H1 (cell line): ENCODE data around the gene PLD3. TPM values are rescaled to one million over a fixed set of nuclear protein-coding genes. Genes with fewer than 3 reads are reported as not detected.

ENCODE experiments used
- CTCF ChIA-PET: fragments of 300-600 bp; sonication (Branson Sonifier 250); formaldehyde crosslinking; loops from one replicate; lab custom pipeline; 2021; ENCODE audit not compliant: partially characterized antibody; lab: Charles Lee
- POLR2A ChIA-PET: fragments of 300-600 bp; sonication (Branson Sonifier 250); formaldehyde crosslinking; loops from one replicate; lab custom pipeline; 2021; ENCODE audit warnings: inconsistent platforms; ENCODE audit not compliant: partially characterized antibody; lab: Charles Lee
- DNase-seq, 2 experiments: peaks; one replicate each; pipeline versions ENCODE4 v3.0.0 to v3.0.0-alpha.2; 2010 to 2022; ENCODE audit warnings: low spot score in 2 of 2, low read depth in 1 of 2, mixed read lengths in 1 of 2
- FAIRE-seq: peaks from 2 replicates; lab custom pipeline; 2011; peaks lifted over from hg19 to GRCh38; lab: Jason Lieb, UNC
- H2AFZ ChIP-seq: 2 replicates; pipeline ENCODE4 v1.8.1; 2012; ENCODE audit warnings: low read length, inconsistent platforms
- H2AK5ac ChIP-seq: 2 replicates; pipeline ENCODE4 v1.6.1; 2013; ENCODE audit warnings: low read depth, low read length
- H2BK120ac ChIP-seq: replicated peaks from 2 replicates; pipeline ENCODE3; 2013; ENCODE audit warnings: low read depth, low read length, inconsistent platforms
- H2BK12ac ChIP-seq: 2 replicates; pipeline ENCODE4 v1.6.1; 2013; ENCODE audit warnings: low read depth, low read length
- H2BK15ac ChIP-seq: 2 replicates; pipeline ENCODE4 v1.6.1; 2013; ENCODE audit warnings: low read length
- H2BK20ac ChIP-seq: 2 replicates; pipeline ENCODE4 v1.6.1; 2013; ENCODE audit warnings: low read length
- H2BK5ac ChIP-seq: 2 replicates; pipeline ENCODE4 v1.6.1; 2013; ENCODE audit warnings: low read depth, low read length
- H3K14ac ChIP-seq: 2 replicates; pipeline ENCODE4 v1.6.1; 2013; ENCODE audit warnings: inconsistent platforms; ENCODE audit not compliant: insufficient read length
- H3K18ac ChIP-seq: 2 replicates; pipeline ENCODE4 v1.6.1; 2013; ENCODE audit warnings: low read length; ENCODE audit errors: extremely low read depth
- H3K23ac ChIP-seq: 2 replicates; pipeline ENCODE4 v1.6.1; 2013; ENCODE audit warnings: inconsistent platforms; ENCODE audit not compliant: insufficient read length
- H3K23me2 ChIP-seq: 2 replicates; pipeline ENCODE4 v1.6.1; 2013; ENCODE audit warnings: low read depth, low read length
- H3K27ac ChIP-seq: 2 replicates; pipeline ENCODE4 v1.6.1; 2011; ENCODE audit warnings: low read depth, low read length, inconsistent platforms
- H3K27me3 ChIP-seq, 4 experiments: replicated peaks in 1 of 4; 1 replicate in 1 of 4; 2 replicates in 3 of 4; pipeline versions ENCODE4 v1.6.1 to v1.8.1; 2011 to 2013; ENCODE audit warnings: low read length in 3 of 4, mild to moderate bottlenecking in 3 of 4, inconsistent platforms in 2 of 4, mixed read lengths in 2 of 4, moderate library complexity in 1 of 4; ENCODE audit not compliant: control insufficient read depth in 3 of 4, insufficient read depth in 3 of 4; ENCODE audit errors: extremely low read depth in 1 of 4
- H3K36me3 ChIP-seq, 4 experiments: 2 replicates each; pipeline versions ENCODE4 v1.6.1 to v1.8.1; 2011 to 2013; ENCODE audit warnings: mild to moderate bottlenecking in 4 of 4, low read length in 3 of 4, moderate library complexity in 2 of 4, control low read depth in 1 of 4, inconsistent platforms in 1 of 4; ENCODE audit not compliant: insufficient read depth in 4 of 4, control insufficient read depth in 2 of 4
- H3K4ac ChIP-seq: replicated peaks from 2 replicates; pipeline ENCODE3; 2013; ENCODE audit warnings: low read length, low read depth, mixed read lengths, inconsistent platforms; ENCODE audit not compliant: insufficient read length
- H3K4me1 ChIP-seq, 4 experiments: replicated peaks in 1 of 4; 1 replicate in 1 of 4; 2 replicates in 3 of 4; pipeline versions ENCODE4 v1.6.1 to v1.8.1; 2011 to 2013; ENCODE audit warnings: low read length in 3 of 4, inconsistent platforms in 2 of 4, mixed read lengths in 1 of 4; ENCODE audit not compliant: insufficient read depth in 4 of 4, control insufficient read depth in 3 of 4
- H3K4me2 ChIP-seq, 2 experiments: 2 replicates each; pipeline versions ENCODE4 v1.6.1 to v1.8.1; 2011 to 2013; ENCODE audit warnings: low read depth in 2 of 2, low read length in 2 of 2, control low read depth in 1 of 2, inconsistent platforms in 1 of 2, mild to moderate bottlenecking in 1 of 2; ENCODE audit not compliant: insufficient read depth in 1 of 2
- H3K4me3 ChIP-seq, 4 experiments: fragments of 200-600, 300-600 bp in 1 of 4; sonication (generic), shearing (Covaris generic), sonication (Bioruptor Twin) in 1 of 4; 2 replicates each; pipeline versions ENCODE4 v1.5.1 to v1.8.1; 2011 to 2016; ENCODE audit warnings: low read length in 4 of 4, low read depth in 3 of 4, control low read depth in 2 of 4, inconsistent platforms in 2 of 4, mild to moderate bottlenecking in 2 of 4, mixed read lengths in 1 of 4, moderate library complexity in 1 of 4; ENCODE audit not compliant: insufficient read depth in 2 of 4; ENCODE audit errors: extremely low read depth in 1 of 4
- H3K56ac ChIP-seq: replicated peaks from 2 replicates; pipeline ENCODE3; 2013; ENCODE audit warnings: low read depth, mild to moderate bottlenecking, mixed read lengths, low read length, inconsistent platforms; ENCODE audit not compliant: insufficient read length
- H3K79me1 ChIP-seq: 2 replicates; pipeline ENCODE4 v1.6.1; 2013; ENCODE audit warnings: low read depth, low read length, control low read depth
- H3K79me2 ChIP-seq, 2 experiments: 2 replicates each; pipeline versions ENCODE4 v1.6.1 to v1.8.1; 2012 to 2013; ENCODE audit warnings: low read length in 2 of 2, mild to moderate bottlenecking in 2 of 2, inconsistent platforms in 1 of 2; ENCODE audit not compliant: insufficient read depth in 2 of 2, control insufficient read depth in 1 of 2
- H3K9ac ChIP-seq, 4 experiments: replicated peaks in 1 of 4; 1 replicate in 1 of 4; 2 replicates in 3 of 4; pipeline versions ENCODE4 v1.6.1 to v1.8.1; 2011 to 2013; ENCODE audit warnings: low read depth in 3 of 4, low read length in 3 of 4, control low read depth in 2 of 4, mild to moderate bottlenecking in 2 of 4, moderate library complexity in 2 of 4, inconsistent platforms in 1 of 4; ENCODE audit errors: extremely low read depth in 1 of 4
- H3K9me3 ChIP-seq, 2 experiments: 2 replicates each; pipeline versions ENCODE4 v1.6.1 to v1.8.1; 2012 to 2013; ENCODE audit warnings: mild to moderate bottlenecking in 2 of 2, moderate library complexity in 2 of 2, control low read depth in 1 of 2, inconsistent platforms in 1 of 2, low read depth in 1 of 2, low read length in 1 of 2, mixed read lengths in 1 of 2; ENCODE audit not compliant: insufficient read depth in 2 of 2
- H4K20me1 ChIP-seq, 2 experiments: replicated peaks in 1 of 2; 2 replicates each; pipeline versions ENCODE3 to v1.8.1; 2011 to 2013; ENCODE audit warnings: inconsistent platforms in 2 of 2, low read length in 2 of 2, mild to moderate bottlenecking in 1 of 2; ENCODE audit not compliant: insufficient read depth in 2 of 2, control insufficient read depth in 1 of 2
- H4K5ac ChIP-seq: 2 replicates; pipeline ENCODE4 v1.6.1; 2013; ENCODE audit warnings: low read length, low read depth, mixed read lengths, inconsistent platforms; ENCODE audit not compliant: insufficient read length
- H4K8ac ChIP-seq: 2 replicates; pipeline ENCODE4 v1.8.0; 2013; ENCODE audit warnings: mild to moderate bottlenecking, moderate library complexity, low read length, inconsistent platforms; ENCODE audit not compliant: insufficient read depth; ENCODE audit errors: extremely low read depth
- H4K91ac ChIP-seq: replicated peaks from 2 replicates; pipeline ENCODE3; 2013; ENCODE audit warnings: low read length, mixed read lengths, inconsistent platforms; ENCODE audit not compliant: insufficient read length
- CHD1 ChIP-seq: IDR thresholded peaks from 2 replicates; pipeline ENCODE4 v1.6.1; 2012; ENCODE audit warnings: low read depth, low read length, improper control_type of control experiment
- EGR1 ChIP-seq: IDR thresholded peaks from 2 replicates; pipeline ENCODE4 v1.6.1; 2011; ENCODE audit warnings: low read depth, low read length, borderline replicate concordance
- GABPA ChIP-seq: IDR thresholded peaks from 2 replicates; pipeline ENCODE4 v1.6.1; 2011; ENCODE audit warnings: mild to moderate bottlenecking, low read length, moderate library complexity, borderline replicate concordance; ENCODE audit not compliant: insufficient read depth
- JUND ChIP-seq: IDR thresholded peaks from 2 replicates; pipeline ENCODE4 v1.6.1; 2011; ENCODE audit warnings: mild to moderate bottlenecking, improper control_type of control experiment, low read length
- KDM4A ChIP-seq: IDR thresholded peaks from one replicate; pipeline ENCODE4 v1.7.1; 2012; ENCODE audit warnings: low read depth, mild to moderate bottlenecking, moderate library complexity, low read length, inconsistent platforms; ENCODE audit not compliant: severe bottlenecking
- RAD21 ChIP-seq, 2 experiments: IDR thresholded peaks in 1 of 2; conservative IDR thresholded peaks in 1 of 2; 2 replicates each; pipeline ENCODE4 v1.6.1; 2011; ENCODE audit warnings: low read depth in 2 of 2, low read length in 2 of 2, improper control_type of control experiment in 1 of 2, inconsistent platforms in 1 of 2, mild to moderate bottlenecking in 1 of 2, moderate library complexity in 1 of 2
- SIN3A ChIP-seq, 2 experiments: IDR thresholded peaks in 1 of 2; conservative IDR thresholded peaks in 1 of 2; 2 replicates each; pipeline ENCODE4 v1.6.1; 2011 to 2012; ENCODE audit warnings: low read length in 2 of 2, improper control_type of control experiment in 1 of 2, low read depth in 1 of 2, mild to moderate bottlenecking in 1 of 2
- SIX5 ChIP-seq: IDR thresholded peaks from 2 replicates; pipeline ENCODE4 v1.6.1; 2011; ENCODE audit warnings: mild to moderate bottlenecking, low read depth, low read length
- SP1 ChIP-seq: IDR thresholded peaks from 2 replicates; pipeline ENCODE4 v1.6.1; 2011; ENCODE audit warnings: low read depth, low read length
- TEAD4 ChIP-seq: IDR thresholded peaks from 2 replicates; pipeline ENCODE4 v1.6.1; 2012; ENCODE audit warnings: low read depth, low read length, inconsistent platforms, mixed read lengths
- ZNF274 ChIP-seq: IDR thresholded peaks from 2 replicates; pipeline ENCODE4 v1.7.0; 2012; ENCODE audit warnings: low read length, borderline replicate concordance; ENCODE audit errors: extremely low read depth
- WGBS, 2 experiments: shearing (Covaris generic) in 1 of 2; methylation state at CpG; one replicate each; pipeline versions ENCODE4 v1.1.6 to v1.1.7; 2013 to 2015; ENCODE audit warnings: low lambda C conversion rate in 2 of 2, mixed read lengths in 2 of 2, inconsistent platforms in 1 of 2, low coverage in 1 of 2, missing lambda C conversion rate in 1 of 2; ENCODE audit not compliant: insufficient replicate concordance in 2 of 2, insufficient coverage in 1 of 2, insufficient read length in 1 of 2; ENCODE audit errors: extremely low coverage in 1 of 2, missing lambda C conversion rate in 1 of 2; 5-methylcytosine and 5-hydroxymethylcytosine counted together
- polyA plus RNA-seq, 7 experiments: library from polyadenylated mRNA; depleted of rRNA in 3 of 7; stranded (reverse) in 5 of 7; unstranded in 2 of 7; fragments of >200 nt in 5 of 7; fragments of 200-250 nt in 2 of 7; gene quantifications; 1 replicate in 5 of 7; 2 replicates in 1 of 7; 4 replicates in 1 of 7; pipeline versions ENCODE4 v1.2.1 to v1.2.3, GENCODE V29; 2011 to 2013; ENCODE audit warnings: missing spikeins in 2 of 7, mixed read lengths in 2 of 7
- total RNA-seq: library from RNA; stranded (reverse); fragmentation: NEBNext Ultra II Directional; extraction: Animal tissue kit (Norgen Biotek cat#: 25700); gene quantifications from 2 replicates; pipeline ENCODE4 v1.2.1, GENCODE V29; 2021

The PLD3 gene
- total and polyA plus RNA-seq, 2 of the 8 experiments (the other 6 are each of a cell fraction or from before 2014, with no cell fraction given) = 180 to 543 TPM

GRCh38 chr19:40303765-40304164 is 44.7 kb upstream of the PLD3 start:
- no peak for TF ChIP-seq SIN3A (conservative IDR thresholded peaks at IDR 0.05 in 1 of 2, IDR thresholded peaks at IDR 0.05 in 1 of 2; ENCODE audit: low read depth in 1 of 2, low read length in 2 of 2)
- no peak for TF ChIP-seq CHD1
- TF ChIP-seq SP1 = no peak
- TF ChIP-seq GABPA = no peak
- no peak for TF ChIP-seq RAD21 (IDR thresholded peaks at IDR 0.05 in 1 of 2, conservative IDR thresholded peaks at IDR 0.05 in 1 of 2; ENCODE audit: low read depth in 2 of 2, low read length in 2 of 2)
- no peak for TF ChIP-seq TEAD4
- no peak for TF ChIP-seq SIX5
- no peak for TF ChIP-seq KDM4A
- TF ChIP-seq JUND = no peak
- TF ChIP-seq ZNF274 = no peak
- no peak for TF ChIP-seq EGR1
- no peaks in the 10 kb centered on the region for H3K23me2 ChIP-seq
- FAIRE-seq = no peak

More at GRCh38 chr19:40303765-40304164, 44.7 kb upstream of the PLD3 start:
- H3K56ac ChIP-seq = no peak overlapping the region
- no peaks in the 10 kb centered on the region for H3K9me3 ChIP-seq
- POLR2A ChIA-PET = no interaction called here
- H3K79me2 ChIP-seq = no peaks in the 10 kb centered on the region
- H3K23ac ChIP-seq = no peak overlapping the region
- H3K9ac ChIP-seq = no peak overlapping the region
- no peak overlapping the region for H3K4me3 ChIP-seq
- H2AFZ ChIP-seq = no peak overlapping the region
- no peaks in the 10 kb centered on the region for H3K27me3 ChIP-seq
- H3K79me1 ChIP-seq = no peaks in the 10 kb centered on the region
- CTCF ChIA-PET = interaction anchor here (0.7 to 2.0 kb wide), 9 partner anchors 18 to 161 kb away, joined by 3 to 11 read pairs (median 4); no protein-coding TSS in a partner anchor
- H2BK12ac ChIP-seq = no peak overlapping the region
- H2BK120ac ChIP-seq = no peak overlapping the region
- no peak overlapping the region for H2BK15ac ChIP-seq
- no peak overlapping the region for H4K8ac ChIP-seq
- H3K27ac ChIP-seq = no peak overlapping the region
- no peak overlapping the region for H2BK5ac ChIP-seq
- no peak overlapping the region for H2BK20ac ChIP-seq
- no peaks in the 10 kb centered on the region for H4K20me1 ChIP-seq
- no peak overlapping the region for H3K14ac ChIP-seq
- no peaks in the 10 kb centered on the region for H3K36me3 ChIP-seq
- no peak overlapping the region for H4K91ac ChIP-seq
- no CpG with 5 or more reads among the region's 2 CpGs for WGBS, 2 experiments
- no peak overlapping the region for H4K5ac ChIP-seq
- H2AK5ac ChIP-seq = no peak overlapping the region
- H3K4me2 ChIP-seq = no peak overlapping the region
- no peak for DNase-seq
- H3K18ac ChIP-seq = no peak overlapping the region
- no peaks in the 10 kb centered on the region; a peak in 1 of 7 replicates for H3K4me1 ChIP-seq
- no peak overlapping the region for H3K4ac ChIP-seq
